ENCODE data around the gene CCDC158. TPM values are rescaled to one million over a fixed set of nuclear protein-coding genes. Genes with fewer than 3 reads are reported as not detected.

Gene CCDC158
- polyA plus RNA-seq, 2 of the 4 experiments (the other 2 are of a cell fraction): 0.06 TPM; not detected in 1

GRCh38 chr4:76270244-76271175 is 150.4 kb downstream of the CCDC158 start (continued):
- TF ChIP-seq RNF2 (IDR thresholded peaks at IDR 0.05; ENCODE audit: borderline replicate concordance, low read depth): no peak

DNA sequence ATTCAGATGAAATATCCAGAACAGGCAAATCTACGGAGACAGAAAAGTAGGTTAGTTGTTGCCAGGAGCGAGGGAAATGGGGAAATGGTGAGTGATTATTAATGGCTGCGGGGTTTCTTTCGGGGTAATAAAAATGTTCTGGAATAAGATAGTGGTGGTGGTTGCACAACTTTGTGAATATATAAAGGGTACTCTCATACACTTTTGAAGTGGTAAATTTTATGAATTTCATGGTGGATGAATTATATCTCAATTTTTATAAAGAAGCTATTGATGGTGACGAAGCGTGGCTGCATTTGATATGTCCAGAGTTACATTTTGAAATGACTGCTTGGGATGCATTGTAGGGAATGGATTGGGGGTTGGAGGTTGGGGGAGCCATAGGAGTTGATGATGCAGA is 153.1 kb downstream of the CCDC158 start:
- Histone ChIP-seq H3K27ac (no peak overlapping the region), H3K4me1 (no peaks in the 10 kb centered on the region), H3K9me3 (no peaks in the 10 kb centered on the region), H3K4me2 (no peak overlapping the region), H3K4me3 (no peak overlapping the region)
- DNase-seq (ENCODE audit: low read depth in 1 of 2, low spot score in 1 of 2) (no peak), ATAC-seq (no peak), FAIRE-seq (no peak)
- CTCF ChIA-PET: no interaction called here
- WGBS (ENCODE audit: missing lambda C conversion rate): 78% methylated on average over 6 of the region's 6 CpGs
- TF ChIP-seq SMC3 (IDR thresholded peaks at IDR 0.05): no peak
- no peak for TF ChIP-seq HOXA7 (CRISPR knock-in tag; IDR thresholded peaks at IDR 0.05)
- POLR2A ChIA-PET: no interaction called here

DNA sequence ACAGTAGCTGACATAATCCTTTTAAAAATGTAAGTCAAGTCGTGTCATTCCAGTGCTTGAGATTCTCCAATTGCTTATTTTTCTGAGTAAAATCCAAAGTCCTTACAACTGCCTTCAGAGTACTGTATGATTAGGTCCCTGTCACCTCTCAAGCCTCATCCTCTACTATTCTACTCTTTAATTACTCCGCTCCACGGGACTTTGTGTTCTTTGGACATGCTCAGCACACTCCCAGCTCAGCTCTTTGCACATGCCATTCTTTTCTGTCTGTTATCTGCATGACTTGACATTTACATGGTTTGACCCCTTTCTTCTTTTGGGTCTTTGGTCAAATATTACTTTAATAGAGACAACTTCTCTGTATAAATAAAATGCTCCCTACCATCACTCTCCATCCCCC is 154.3 kb downstream of the CCDC158 start:
- Histone ChIP-seq H3K27ac (no peak overlapping the region), H3K4me1 (no peaks in the 10 kb centered on the region), H3K9me3 (no peaks in the 10 kb centered on the region), H3K4me2 (no peak overlapping the region), H3K4me3 (no peak overlapping the region)
- no peak for ATAC-seq
- TF ChIP-seq SMC3 (IDR thresholded peaks at IDR 0.05) (no peak), RFX5 (IDR thresholded peaks at IDR 0.05) (no peak), REST (IDR thresholded peaks at IDR 0.05) (no peak), HOXB5 (CRISPR knock-in tag; IDR thresholded peaks at IDR 0.05) (no peak), KDM1A (IDR thresholded peaks at IDR 0.05; ENCODE audit: low read depth) (no peak), NR3C1 (IDR thresholded peaks at IDR 0.05) (no peak)
- no peak for FAIRE-seq
- no peak for DNase-seq (ENCODE audit: low read depth in 1 of 2, low spot score in 1 of 2)
- 28% methylated on average over 3 of the region's 3 CpGs for WGBS (ENCODE audit: missing lambda C conversion rate)
- CTCF ChIA-PET: no interaction called here
- POLR2A ChIA-PET: no interaction called here

GRCh38 chr4:76265631-76266218 is 155.2 kb downstream of the CCDC158 start:
- POLR2A ChIA-PET: no interaction called here
- H3K4me1 ChIP-seq: no peaks in the 10 kb centered on the region
- no peak overlapping the region for H3K4me3 ChIP-seq
- no peak for DNase-seq (ENCODE audit: low read depth in 1 of 2, low spot score in 1 of 2)
- CTCF ChIA-PET: no interaction called here
- WGBS (ENCODE audit: missing lambda C conversion rate): 61% methylated on average over 6 of the region's 6 CpGs
- H3K9me3 ChIP-seq: no peaks in the 10 kb centered on the region
- no peak overlapping the region for H3K4me2 ChIP-seq
- no peak overlapping the region for H3K27ac ChIP-seq
- TF ChIP-seq RCOR1 (IDR thresholded peaks at IDR 0.05; ENCODE audit: low read depth, low read length) (no peak), ZNF302 (CRISPR knock-in tag; IDR thresholded peaks at IDR 0.05) (no peak), KDM5A (IDR thresholded peaks at IDR 0.05) (no peak), SMC3 (IDR thresholded peaks at IDR 0.05) (no peak), ZC3H11A (IDR thresholded peaks at IDR 0.05) (no peak), JUN (IDR thresholded peaks at IDR 0.05) (no peak), FOSB (CRISPR knock-in tag; IDR thresholded peaks at IDR 0.05) (no peak), HDAC2 (IDR thresholded peaks at IDR 0.05) (no peak), TFCP2L1 (CRISPR knock-in tag; IDR thresholded peaks at IDR 0.05) (no peak), MAFK (IDR thresholded peaks at IDR 0.05; ENCODE audit: partially characterized antibody) (no peak), CBX8 (IDR thresholded peaks at IDR 0.05) (no peak), NFE2L2 (conservative IDR thresholded peaks at IDR 0.05; ENCODE audit: low read length) (no peak)
- TF ChIP-seq, protein P1, sequence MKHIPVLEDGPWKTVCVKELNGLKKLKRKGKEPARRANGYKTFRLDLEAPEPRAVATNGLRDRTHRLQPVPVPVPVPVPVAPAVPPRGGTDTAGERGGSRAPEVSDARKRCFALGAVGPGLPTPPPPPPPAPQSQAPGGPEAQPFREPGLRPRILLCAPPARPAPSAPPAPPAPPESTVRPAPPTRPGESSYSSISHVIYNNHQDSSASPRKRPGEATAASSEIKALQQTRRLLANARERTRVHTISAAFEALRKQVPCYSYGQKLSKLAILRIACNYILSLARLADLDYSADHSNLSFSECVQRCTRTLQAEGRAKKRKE (CRISPR knock-in tag; IDR thresholded peaks at IDR 0.05; ENCODE audit: low read depth): no peak
- TF ChIP-seq, protein P2, sequence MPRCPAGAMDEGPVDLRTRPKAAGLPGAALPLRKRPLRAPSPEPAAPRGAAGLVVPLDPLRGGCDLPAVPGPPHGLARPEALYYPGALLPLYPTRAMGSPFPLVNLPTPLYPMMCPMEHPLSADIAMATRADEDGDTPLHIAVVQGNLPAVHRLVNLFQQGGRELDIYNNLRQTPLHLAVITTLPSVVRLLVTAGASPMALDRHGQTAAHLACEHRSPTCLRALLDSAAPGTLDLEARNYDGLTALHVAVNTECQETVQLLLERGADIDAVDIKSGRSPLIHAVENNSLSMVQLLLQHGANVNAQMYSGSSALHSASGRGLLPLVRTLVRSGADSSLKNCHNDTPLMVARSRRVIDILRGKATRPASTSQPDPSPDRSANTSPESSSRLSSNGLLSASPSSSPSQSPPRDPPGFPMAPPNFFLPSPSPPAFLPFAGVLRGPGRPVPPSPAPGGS (IDR thresholded peaks at IDR 0.05): no peak
- TF ChIP-seq, protein P3, sequence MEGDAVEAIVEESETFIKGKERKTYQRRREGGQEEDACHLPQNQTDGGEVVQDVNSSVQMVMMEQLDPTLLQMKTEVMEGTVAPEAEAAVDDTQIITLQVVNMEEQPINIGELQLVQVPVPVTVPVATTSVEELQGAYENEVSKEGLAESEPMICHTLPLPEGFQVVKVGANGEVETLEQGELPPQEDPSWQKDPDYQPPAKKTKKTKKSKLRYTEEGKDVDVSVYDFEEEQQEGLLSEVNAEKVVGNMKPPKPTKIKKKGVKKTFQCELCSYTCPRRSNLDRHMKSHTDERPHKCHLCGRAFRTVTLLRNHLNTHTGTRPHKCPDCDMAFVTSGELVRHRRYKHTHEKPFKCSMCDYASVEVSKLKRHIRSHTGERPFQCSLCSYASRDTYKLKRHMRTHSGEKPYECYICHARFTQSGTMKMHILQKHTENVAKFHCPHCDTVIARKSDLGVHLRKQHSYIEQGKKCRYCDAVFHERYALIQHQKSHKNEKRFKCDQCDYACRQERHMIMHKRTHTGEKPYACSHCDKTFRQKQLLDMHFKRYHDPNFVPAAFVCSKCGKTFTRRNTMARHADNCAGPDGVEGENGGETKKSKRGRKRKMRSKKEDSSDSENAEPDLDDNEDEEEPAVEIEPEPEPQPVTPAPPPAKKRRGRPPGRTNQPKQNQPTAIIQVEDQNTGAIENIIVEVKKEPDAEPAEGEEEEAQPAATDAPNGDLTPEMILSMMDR (IDR thresholded peaks at IDR 0.05): no peak
- FAIRE-seq: no peak
- no peak for ATAC-seq

Data from A549 (cell line).